RWPE1 (cell line): ENCODE data around the gene KLHL24.

Experiments
- CTCF ChIA-PET: fragments of 350-600 bp; sonication (Branson Sonifier 250); formaldehyde crosslinking; extraction: SDS; loops from one replicate; lab custom pipeline; 2021; lab: Yijun Ruan, JAX
- POLR2A ChIA-PET: fragments of 400-600 bp; formaldehyde crosslinking; extraction: SDS; loops from one replicate; lab custom pipeline; 2020; ENCODE audit warnings: antibody characterized with exemption; ENCODE audit not compliant: low non-redundant PET; lab: Yijun Ruan, JAX
- DNase-seq: peaks from one replicate; pipeline ENCODE4 v3.0.0; 2012; ENCODE audit warnings: low spot score
- H3K27ac ChIP-seq: fragments of 450-650 bp; 2 replicates; pipeline ENCODE4 v1.5.1; 2017
- CTCF ChIP-seq: fragments of 450-650 bp; conservative IDR thresholded peaks from 2 replicates; pipeline ENCODE4 v1.5.1; 2017; ENCODE audit warnings: low read depth, mild to moderate bottlenecking

KLHL24 gene

GRCh38 chr3:183718012-183718411 is 82.6 kb downstream of the KLHL24 start:
- ChIA-PET CTCF (interaction anchor here (0.6 kb wide), 1 partner anchor 84 kb away, joined by 3 read pairs; no protein-coding TSS in a partner anchor), POLR2A (no interaction called here)
- no peak for TF ChIP-seq CTCF
- DNase-seq: no peak
- H3K27ac ChIP-seq: no peak overlapping the region

DNA sequence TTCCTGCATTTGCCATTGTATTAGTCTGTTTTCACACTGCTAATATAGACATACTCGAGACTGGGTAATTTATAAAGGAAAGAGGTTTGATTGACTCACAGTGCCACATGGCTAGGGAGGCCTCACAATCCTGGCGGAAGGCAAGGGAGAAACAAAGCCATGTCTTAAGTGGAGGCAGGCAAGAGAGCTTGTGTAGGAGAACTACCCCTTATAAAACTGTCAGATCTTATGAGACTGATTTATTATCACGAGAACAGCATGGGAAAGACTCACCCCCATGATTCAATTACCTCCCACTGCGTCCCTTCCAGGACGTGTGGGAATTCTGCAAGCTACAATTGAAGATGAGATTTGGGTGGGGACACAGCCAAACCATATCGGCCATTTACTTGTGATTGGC is 90.0 kb downstream of the KLHL24 start:
- H3K27ac ChIP-seq: no peak overlapping the region
- no peak for TF ChIP-seq CTCF
- ChIA-PET POLR2A (no interaction called here), CTCF (no interaction called here)
- DNase-seq: no peak

DNA sequence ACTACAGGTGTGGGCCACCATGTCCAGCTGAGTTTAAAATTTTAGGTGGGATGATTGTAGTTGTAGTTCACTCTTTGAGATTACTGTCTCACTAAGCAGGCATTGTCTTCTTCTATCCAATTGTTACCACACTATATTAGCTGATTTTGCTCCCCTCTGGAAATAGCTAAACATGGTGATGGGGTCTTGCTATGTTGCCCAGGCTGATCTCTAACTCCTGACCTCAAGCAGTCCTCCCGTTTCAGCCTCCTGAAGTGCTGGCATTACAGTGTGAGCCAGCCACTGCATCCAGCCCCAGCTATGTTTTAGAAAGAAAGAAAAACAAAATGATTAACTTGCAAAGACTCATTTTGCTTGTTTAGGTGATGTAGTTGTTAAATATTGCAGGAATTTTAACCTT is 92.8 kb downstream of the KLHL24 start:
- ChIA-PET POLR2A (no interaction called here), CTCF (interaction anchor here (0.6 kb wide), 1 partner anchor 351 kb away, joined by 3 read pairs; no protein-coding TSS in a partner anchor)
- no peak for TF ChIP-seq CTCF
- DNase-seq: no peak
- H3K27ac ChIP-seq: no peak overlapping the region

DNA sequence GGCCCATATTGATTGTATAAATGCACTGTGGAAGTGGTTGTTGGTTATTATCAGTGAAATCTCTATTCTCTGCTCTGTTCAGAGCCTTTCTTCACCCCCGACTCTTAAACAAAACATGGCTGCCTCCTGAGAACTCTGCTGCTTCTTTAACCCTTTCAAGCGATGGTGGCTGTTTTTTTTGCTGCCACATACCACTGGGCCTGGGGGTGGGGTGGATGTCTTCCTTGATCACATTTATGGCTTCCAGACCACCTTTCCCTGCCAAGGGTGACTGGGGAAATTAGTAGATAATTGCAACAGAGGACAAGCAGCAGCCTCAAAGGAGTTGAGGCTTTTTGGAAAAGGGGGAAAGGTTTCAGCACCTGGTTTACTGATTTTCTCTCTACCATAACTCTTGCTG is 94.9 kb downstream of the KLHL24 start:
- TF ChIP-seq CTCF: no peak
- ChIA-PET POLR2A (no interaction called here), CTCF (no interaction called here)
- DNase-seq: no peak
- no peak overlapping the region for H3K27ac ChIP-seq

DNA sequence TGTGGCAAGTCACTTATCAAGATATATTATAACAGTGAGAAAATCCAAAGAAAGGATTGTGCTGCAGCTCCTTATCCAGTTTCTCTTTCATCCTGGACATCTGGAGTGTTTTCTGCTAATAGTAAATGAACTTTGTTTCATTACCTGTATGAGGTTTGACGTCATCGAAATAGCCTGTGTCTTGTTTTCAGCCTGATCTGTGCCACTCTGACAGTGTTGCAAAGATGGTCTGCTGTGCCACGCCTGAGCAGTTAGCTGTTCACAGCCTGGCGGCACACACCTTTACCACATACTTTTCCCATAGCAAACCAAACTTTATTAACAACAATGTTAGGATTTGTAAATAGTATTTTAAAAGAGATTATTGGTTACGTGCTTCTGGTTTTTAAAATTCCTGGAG is 96.2 kb downstream of the KLHL24 start:
- no peak for DNase-seq
- no peak overlapping the region for H3K27ac ChIP-seq
- no peak for TF ChIP-seq CTCF
- CTCF ChIA-PET: no interaction called here
- POLR2A ChIA-PET: no interaction called here

DNA sequence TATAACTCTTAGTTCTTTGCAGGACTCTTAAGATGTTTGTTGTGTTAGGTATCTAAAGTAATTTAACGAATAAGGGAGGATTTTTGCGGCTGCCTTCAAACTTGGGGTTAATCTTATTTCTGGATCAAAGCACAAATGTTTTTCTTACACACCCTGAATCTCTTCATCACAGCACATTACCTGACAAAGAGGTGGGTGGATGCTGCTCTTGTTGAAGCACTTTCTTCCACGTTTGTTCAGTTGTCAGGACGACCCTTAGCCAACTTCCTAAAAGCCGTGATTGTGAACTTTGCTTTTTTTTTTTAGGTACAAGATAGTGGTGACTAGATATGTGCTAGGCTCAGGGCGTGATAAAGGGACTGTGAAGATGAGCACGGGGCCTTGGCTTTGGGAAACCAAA is 98.1 kb downstream of the KLHL24 start:
- DNase-seq: no peak
- TF ChIP-seq CTCF: no peak
- no peak overlapping the region for H3K27ac ChIP-seq
- POLR2A ChIA-PET: no interaction called here
- CTCF ChIA-PET: no interaction called here
